HEK293 (cell line): ENCODE data around the gene ARMC8.

Experiments used
- CTCF ChIA-PET: fragments of 350-600 bp; formaldehyde crosslinking; extraction: SDS; loops from one replicate; lab custom pipeline; 2021; ENCODE audit warnings: antibody characterized with exemption; lab: Yijun Ruan, JAX
- POLR2A ChIA-PET: fragments of 300-600 bp; formaldehyde crosslinking; extraction: SDS; loops from one replicate; lab custom pipeline; 2020; ENCODE audit warnings: antibody characterized with exemption, inconsistent platforms; lab: Yijun Ruan, JAX
- H3K27ac ChIP-seq: fragments of 200-500 bp; sonication (Bioruptor generic); 2 replicates; pipeline ENCODE4 v1.5.1; 2014; ENCODE audit warnings: low read depth, low read length, control low read depth, inconsistent platforms; ENCODE audit errors: extremely low read depth
- H3K36me3 ChIP-seq, 2 experiments: fragments of 200-500 bp in 1 of 2; sonication (Bioruptor generic) in 1 of 2; 1 replicate in 1 of 2; 2 replicates in 1 of 2; pipeline ENCODE4 v1.5.1; 2014 to 2017; ENCODE audit warnings: inconsistent platforms in 2 of 2, low read length in 2 of 2; ENCODE audit not compliant: control insufficient read depth in 2 of 2, insufficient read depth in 1 of 2
- H3K4me1 ChIP-seq: fragments of 200-500 bp; sonication (Bioruptor generic); 2 replicates; pipeline ENCODE4 v1.5.1; 2014; ENCODE audit warnings: mild to moderate bottlenecking, low read length, inconsistent platforms; ENCODE audit not compliant: control insufficient read depth, insufficient read depth
- H3K4me3 ChIP-seq: 2 replicates; pipeline ENCODE4 v1.5.1; 2011; ENCODE audit warnings: low read depth, mild to moderate bottlenecking, control low read depth, low read length, moderate library complexity
- H3K9me3 ChIP-seq: fragments of 200-500 bp; sonication (Bioruptor generic); 2 replicates; pipeline ENCODE4 v1.5.1; 2014; ENCODE audit warnings: low read depth, low read length, inconsistent platforms; ENCODE audit not compliant: control insufficient read depth, insufficient read depth
- GLI4 ChIP-seq: fragments of 450-650 bp; formaldehyde crosslinking; IDR thresholded peaks from 2 replicates; pipeline ENCODE4 v1.5.1; 2016; ENCODE audit warnings: missing biosample characterization, missing genetic modification characterization
- PATZ1 ChIP-seq: fragments of 450-650 bp; formaldehyde crosslinking; IDR thresholded peaks from 2 replicates; pipeline ENCODE4 v1.5.1; 2016; ENCODE audit warnings: missing biosample characterization, missing genetic modification characterization
- PRDM6 ChIP-seq: fragments of 450-650 bp; formaldehyde crosslinking; IDR thresholded peaks from 2 replicates; pipeline ENCODE4 v1.5.1; 2017; ENCODE audit warnings: missing biosample characterization, missing genetic modification characterization
- REST ChIP-seq: fragments of 450-650 bp; formaldehyde crosslinking; IDR thresholded peaks from 2 replicates; pipeline ENCODE4 v1.5.1; 2016; ENCODE audit warnings: missing biosample characterization, missing genetic modification characterization
- ZBTB17 ChIP-seq: fragments of 450-650 bp; formaldehyde crosslinking; IDR thresholded peaks from 2 replicates; pipeline ENCODE4 v1.5.1; 2016; ENCODE audit warnings: missing biosample characterization, missing genetic modification characterization
- ZBTB8A ChIP-seq: fragments of 450-650 bp; formaldehyde crosslinking; IDR thresholded peaks from 2 replicates; pipeline ENCODE4 v1.5.1; 2016; ENCODE audit warnings: missing biosample characterization, missing genetic modification characterization
- ZNF10 ChIP-seq: fragments of 450-650 bp; formaldehyde crosslinking; IDR thresholded peaks from 2 replicates; pipeline ENCODE4 v1.5.1; 2017; ENCODE audit warnings: missing biosample characterization, missing genetic modification characterization
- ZNF202 ChIP-seq: fragments of 450-650 bp; formaldehyde crosslinking; IDR thresholded peaks from 2 replicates; pipeline ENCODE4 v1.5.1; 2016; ENCODE audit warnings: missing biosample characterization, missing genetic modification characterization, borderline replicate concordance
- ZNF335 ChIP-seq: fragments of 450-650 bp; formaldehyde crosslinking; conservative IDR thresholded peaks from 2 replicates; pipeline ENCODE4 v1.5.1; 2016; ENCODE audit warnings: missing biosample characterization, missing genetic modification characterization
- ZNF624 ChIP-seq: fragments of 450-650 bp; formaldehyde crosslinking; IDR thresholded peaks from 2 replicates; pipeline ENCODE4 v1.5.1; 2017; ENCODE audit warnings: missing biosample characterization, missing genetic modification characterization
- ZNF629 ChIP-seq: fragments of 450-650 bp; formaldehyde crosslinking; IDR thresholded peaks from 2 replicates; pipeline ENCODE4 v1.5.1; 2017; ENCODE audit warnings: missing biosample characterization, missing genetic modification characterization

The ARMC8 gene

GRCh38 chr3:138197058-138197457 lies 10.0 kb downstream of the ARMC8 start:
- no peak for TF ChIP-seq ZNF10 (tag by site-specific recombination)
- peak; percentile 95 for TF ChIP-seq REST (tag by site-specific recombination)
- 0 out of 2 replicates have a peak, but pooled peaks have one; percentile 16 for TF ChIP-seq ZNF335 (tag by site-specific recombination)
- CTCF ChIA-PET, result no interaction called here
- H3K9me3 ChIP-seq, result no peaks in the 10 kb centered on the region

GRCh38 chr3:138197524-138197923 lies 10.4 kb downstream of the ARMC8 start:
- H3K4me3 ChIP-seq, result no peak overlapping the region
- ChIA-PET CTCF (no interaction called here), POLR2A (no interaction called here)
- no peak overlapping the region for H3K27ac ChIP-seq
- no peaks in the 10 kb centered on the region for H3K9me3 ChIP-seq
- H3K4me1 ChIP-seq, result no peaks in the 10 kb centered on the region
- TF ChIP-seq ZBTB17 (tag by site-specific recombination), result no peak
- TF ChIP-seq ZBTB8A (tag by site-specific recombination), result no peak
- no peak for TF ChIP-seq PATZ1
- TF ChIP-seq ZNF624, result no peak
- no peak for TF ChIP-seq ZNF202 (tag by site-specific recombination)
- TF ChIP-seq GLI4, result no peak
- H3K36me3 ChIP-seq, result peaks cover 0 to 5% of the 10 kb centered on the region in 2 experiments; a peak in 1 of 3 replicates

More at GRCh38 chr3:138197058-138197457, 10.0 kb downstream of the ARMC8 start:
- POLR2A ChIA-PET, result no interaction called here
- no peak overlapping the region for H3K27ac ChIP-seq
- H3K4me3 ChIP-seq, result no peak overlapping the region
- H3K36me3 ChIP-seq, result peaks cover 0 to 7% of the 10 kb centered on the region in 2 experiments; a peak in 1 of 3 replicates
- H3K4me1 ChIP-seq, result no peaks in the 10 kb centered on the region

GRCh38 chr3:138199851-138200250 lies 12.8 kb downstream of the ARMC8 start:
- Histone ChIP-seq H3K36me3 (peaks cover 0 to 4% of the 10 kb centered on the region in 2 experiments; a peak in 1 of 3 replicates), H3K4me3 (no peak overlapping the region), H3K9me3 (no peaks in the 10 kb centered on the region), H3K4me1 (no peaks in the 10 kb centered on the region; the same call in 1 of the 2 replicates)
- ChIA-PET CTCF (interaction anchor here (1.2 kb wide), 1 partner anchor 11 kb away, joined by 3 read pairs; no protein-coding TSS in a partner anchor), POLR2A (no interaction called here)
- TF ChIP-seq ZNF629 (tag by site-specific recombination) (no peak), PRDM6 (tag by site-specific recombination) (0 out of 2 replicates have a peak, but pooled peaks have one; percentile 18)
- TF ChIP-seq, all 188 proteins: peak for 1
- no peak overlapping the region for H3K27ac ChIP-seq
